NCI-H774 (cell line): ENCODE results near the gene ERLEC1.
"Not testable (repeated sequence)": the region's sequence is repeated elsewhere in the genome, so short reads cannot be mapped to it uniquely, and the experiment has no call there.

Experiments used
- DNase-seq: peaks from one replicate; lab custom pipeline; 2025; lab: John Stamatoyannopoulos, UW

The ERLEC1 gene

GRCh38 chr2:53840580-53840979, 53.7 kb downstream of the ERLEC1 start:
- no peak for DNase-seq

GRCh38 chr2:53841651-53842050, 54.8 kb downstream of the ERLEC1 start:
- DNase-seq: not testable (repeated sequence)

- DNase-seq: no peak
Measured at GRCh38 chr2:53842891-53843290, 56.0 kb downstream of the ERLEC1 start.

- DNase-seq: no peak
Measured at GRCh38 chr2:53843595-53843994, 56.8 kb downstream of the ERLEC1 start.

- no peak for DNase-seq
Measured at GRCh38 chr2:53848062-53848461, 61.2 kb downstream of the ERLEC1 start.

- DNase-seq: not testable (repeated sequence)
Measured at GRCh38 chr2:53851052-53851757, 64.4 kb downstream of the ERLEC1 start.

- no peak for DNase-seq
Measured at GRCh38 chr2:53852532-53852931, 65.7 kb downstream of the ERLEC1 start.

GRCh38 chr2:53854678-53855077, 67.8 kb downstream of the ERLEC1 start:
- no peak for DNase-seq

GRCh38 chr2:53856272-53856671, 69.4 kb downstream of the ERLEC1 start:
- DNase-seq: no peak

GRCh38 chr2:53859206-53860181, 72.7 kb downstream of the ERLEC1 start, which contains the start of gene GPR75:
Gene GPR75 (minus strand): TSS chr2:53859967. CDS start chr2:53854756, 5,211 bp downstream.
- DNase-seq: no peak

GRCh38 chr2:53861824-53862223, 75.0 kb downstream of the ERLEC1 start:
- no peak for DNase-seq

- DNase-seq: no peak
Measured at GRCh38 chr2:53863538-53864227, 76.8 kb downstream of the ERLEC1 start.

- DNase-seq: no peak
Measured at GRCh38 chr2:53865264-53865663, 78.4 kb downstream of the ERLEC1 start.

GRCh38 chr2:53865962-53866361, 79.1 kb downstream of the ERLEC1 start:
- DNase-seq: no peak

GRCh38 chr2:53867169-53867568, 80.3 kb downstream of the ERLEC1 start:
- DNase-seq: no peak

GRCh38 chr2:53867773-53868172, 80.9 kb downstream of the ERLEC1 start:
- DNase-seq: no peak
